Endothelial cell of umbilical vein (primary cell): Measurements from ENCODE around the gene VAV2.

Source experiments
- EZH2 ChIP-seq: IDR thresholded peaks from 2 replicates; pipeline ENCODE4 v1.6.1; 2012; ENCODE audit warnings: borderline replicate concordance, low read depth, mild to moderate bottlenecking, moderate library complexity, low read length, inconsistent platforms; ENCODE audit not compliant: severe bottlenecking
- MYC ChIP-seq: IDR thresholded peaks from one replicate; pipeline ENCODE4 v1.6.1; 2011; ENCODE audit warnings: mild to moderate bottlenecking, low read depth, low read length
- POLR2A ChIP-seq: IDR thresholded peaks from 2 replicates; pipeline ENCODE4 v1.6.1; 2012; ENCODE audit warnings: low read depth, mild to moderate bottlenecking, control low read depth, low read length
- TF ChIP-seq, protein P1 (sequence below), 2 donors: IDR thresholded peaks; 1 replicate in 1 of 2; 2 replicates in 1 of 2; pipeline ENCODE4 v1.5.1; 2011; ENCODE audit warnings: low read length in 2 of 2, mild to moderate bottlenecking in 2 of 2, moderate library complexity in 2 of 2, control low read depth in 1 of 2, inconsistent platforms in 1 of 2, low read depth in 1 of 2; ENCODE audit not compliant: insufficient read depth in 1 of 2; ENCODE audit errors: extremely low read depth in 1 of 2

DNA sequence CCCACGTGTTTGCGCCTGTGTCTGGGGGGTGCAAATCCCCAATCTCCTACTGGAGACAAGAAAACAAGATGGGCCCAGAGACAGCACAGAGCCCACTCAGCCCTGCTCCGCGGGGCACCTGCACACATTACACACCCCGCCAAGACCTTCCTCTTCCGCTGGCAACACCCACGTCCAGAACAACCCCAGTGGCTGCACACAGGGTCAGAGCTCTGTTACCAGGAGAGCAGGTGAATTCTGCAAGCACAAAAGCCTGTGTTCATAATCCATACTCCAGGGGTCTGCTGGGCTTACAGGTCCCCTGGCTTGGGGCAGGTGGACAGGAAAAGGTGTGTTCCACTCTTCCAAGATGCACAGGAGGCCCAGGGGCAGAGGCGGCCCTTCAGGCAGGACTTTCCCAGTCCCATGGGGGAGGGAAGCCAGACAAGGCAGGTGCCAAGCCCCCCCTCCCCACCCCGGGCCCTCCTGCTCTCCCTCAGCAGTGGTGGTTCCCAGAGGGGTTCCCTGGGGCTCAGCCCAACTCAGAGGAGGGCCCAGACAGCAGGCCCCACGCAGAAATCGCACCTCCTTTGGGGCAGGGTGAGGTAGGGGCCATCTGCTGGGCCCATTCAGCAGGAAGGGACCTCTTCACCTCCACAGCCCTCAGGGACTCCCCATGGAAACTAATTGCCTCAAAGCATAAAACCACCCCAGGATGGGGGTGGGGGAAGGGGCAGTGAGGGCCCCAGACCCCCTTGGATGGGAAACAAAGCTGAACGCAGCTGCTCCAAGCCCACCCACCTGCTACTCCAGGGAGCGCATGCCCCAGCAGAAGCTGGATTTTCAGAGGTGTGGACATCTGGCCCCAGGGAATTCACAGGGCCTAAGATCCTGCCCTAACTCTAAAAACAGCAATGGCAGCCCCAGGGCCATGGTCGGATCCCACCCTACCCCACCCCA lies 105.3 kb downstream of the VAV2 start:
- TF ChIP-seq, protein P1, sequence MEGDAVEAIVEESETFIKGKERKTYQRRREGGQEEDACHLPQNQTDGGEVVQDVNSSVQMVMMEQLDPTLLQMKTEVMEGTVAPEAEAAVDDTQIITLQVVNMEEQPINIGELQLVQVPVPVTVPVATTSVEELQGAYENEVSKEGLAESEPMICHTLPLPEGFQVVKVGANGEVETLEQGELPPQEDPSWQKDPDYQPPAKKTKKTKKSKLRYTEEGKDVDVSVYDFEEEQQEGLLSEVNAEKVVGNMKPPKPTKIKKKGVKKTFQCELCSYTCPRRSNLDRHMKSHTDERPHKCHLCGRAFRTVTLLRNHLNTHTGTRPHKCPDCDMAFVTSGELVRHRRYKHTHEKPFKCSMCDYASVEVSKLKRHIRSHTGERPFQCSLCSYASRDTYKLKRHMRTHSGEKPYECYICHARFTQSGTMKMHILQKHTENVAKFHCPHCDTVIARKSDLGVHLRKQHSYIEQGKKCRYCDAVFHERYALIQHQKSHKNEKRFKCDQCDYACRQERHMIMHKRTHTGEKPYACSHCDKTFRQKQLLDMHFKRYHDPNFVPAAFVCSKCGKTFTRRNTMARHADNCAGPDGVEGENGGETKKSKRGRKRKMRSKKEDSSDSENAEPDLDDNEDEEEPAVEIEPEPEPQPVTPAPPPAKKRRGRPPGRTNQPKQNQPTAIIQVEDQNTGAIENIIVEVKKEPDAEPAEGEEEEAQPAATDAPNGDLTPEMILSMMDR (IDR thresholded peaks at IDR 0.05; ENCODE audit: extremely low read depth in 1 of 2, insufficient read depth in 1 of 2, low read depth in 1 of 2, low read length in 2 of 2), result no peak
- no peak for TF ChIP-seq EZH2
- TF ChIP-seq POLR2A, result no peak
- no peak for TF ChIP-seq MYC
